HAP-1 (cell line): ENCODE measurements around the gene PATJ.
"Not testable (repeated sequence)": the region's sequence is repeated elsewhere in the genome, so short reads cannot be mapped to it uniquely, and the experiment has no call there.

Source experiments
- DNase-seq, 2 experiments: peaks; one replicate each; pipeline ENCODE4 v3.0.0-alpha.2; 2016 to 2020; ENCODE audit warnings: low spot score in 2 of 2
- H3K27me3 ChIP-seq: fragments of 250-450 bp; sonication (Bioruptor Pico); 2 replicates; pipeline ENCODE4 v1.5.1; 2020; ENCODE audit warnings: low read depth, mild to moderate bottlenecking, moderate library complexity
- H3K36me3 ChIP-seq: fragments of 250-450 bp; sonication (Bioruptor Pico); replicated peaks from 2 replicates; pipeline ENCODE4 v1.5.1; 2020; ENCODE audit warnings: mild to moderate bottlenecking
- H3K4me1 ChIP-seq: fragments of 250-450 bp; sonication (Bioruptor Pico); 2 replicates; pipeline ENCODE4 v1.5.1; 2020; ENCODE audit warnings: mild to moderate bottlenecking
- H3K4me3 ChIP-seq: fragments of 250-450 bp; sonication (Bioruptor Pico); 2 replicates; pipeline ENCODE4 v1.5.1; 2020; ENCODE audit warnings: mild to moderate bottlenecking, moderate library complexity
- H3K9me3 ChIP-seq: fragments of 250-450 bp; sonication (Bioruptor Pico); 2 replicates; pipeline ENCODE4 v1.5.1; 2020; ENCODE audit warnings: mild to moderate bottlenecking, moderate library complexity
- in situ Hi-C: fragments of 300-500 bp; cut with MboI; formaldehyde crosslinking; loops from 3 replicates; pipeline ENCODE4 v1.14.3; 2020; ENCODE audit warnings: low sequenced_read_pairs, inconsistent platforms, mixed read lengths

Gene PATJ

GRCh38 chr1:61966450-61967225 lies 224.4 kb downstream of the PATJ start:
- H3K27me3 ChIP-seq, DNase-seq, H3K36me3 ChIP-seq, H3K9me3 ChIP-seq, in situ Hi-C loops, H3K4me3 ChIP-seq, H3K4me1 ChIP-seq: not testable (repeated sequence)

GRCh38 chr1:61967750-61968149 lies 225.5 kb downstream of the PATJ start:
- Histone ChIP-seq H3K4me3 (no peak overlapping the region), H3K27me3 (no peaks in the 10 kb centered on the region), H3K36me3 (no peaks in the 10 kb centered on the region), H3K4me1 (peaks cover 6% of the 10 kb centered on the region; the same call in 1 of the 2 replicates), H3K9me3 (no peaks in the 10 kb centered on the region)
- in situ Hi-C loops: no loop called here
- DNase-seq: no peak

DNA sequence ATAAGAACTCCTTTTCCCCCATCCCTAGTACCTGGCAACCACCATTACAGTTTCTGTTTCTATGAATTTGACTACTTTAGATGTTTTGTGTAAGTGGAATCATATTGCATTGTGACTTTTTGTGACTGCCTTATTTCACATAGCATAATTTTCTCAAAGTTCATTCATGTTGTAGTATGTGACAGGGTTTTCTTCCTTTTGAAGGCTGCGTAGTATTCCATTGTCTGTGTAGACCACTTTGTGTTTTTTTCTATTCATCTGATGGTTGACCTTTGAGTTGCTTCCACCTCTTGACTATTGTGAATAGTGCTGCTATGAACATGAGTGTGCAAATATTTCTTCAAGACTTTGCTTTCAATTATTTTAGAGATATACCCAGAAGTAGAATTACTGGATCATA lies 226.6 kb downstream of the PATJ start:
- no peak for DNase-seq
- no peak overlapping the region for H3K4me3 ChIP-seq
- H3K4me1 ChIP-seq: peaks cover 6% of the 10 kb centered on the region; the same call in 1 of the 2 replicates
- H3K9me3 ChIP-seq: no peaks in the 10 kb centered on the region
- no peaks in the 10 kb centered on the region for H3K36me3 ChIP-seq
- H3K27me3 ChIP-seq: no peaks in the 10 kb centered on the region
- in situ Hi-C loops: no loop called here

DNA sequence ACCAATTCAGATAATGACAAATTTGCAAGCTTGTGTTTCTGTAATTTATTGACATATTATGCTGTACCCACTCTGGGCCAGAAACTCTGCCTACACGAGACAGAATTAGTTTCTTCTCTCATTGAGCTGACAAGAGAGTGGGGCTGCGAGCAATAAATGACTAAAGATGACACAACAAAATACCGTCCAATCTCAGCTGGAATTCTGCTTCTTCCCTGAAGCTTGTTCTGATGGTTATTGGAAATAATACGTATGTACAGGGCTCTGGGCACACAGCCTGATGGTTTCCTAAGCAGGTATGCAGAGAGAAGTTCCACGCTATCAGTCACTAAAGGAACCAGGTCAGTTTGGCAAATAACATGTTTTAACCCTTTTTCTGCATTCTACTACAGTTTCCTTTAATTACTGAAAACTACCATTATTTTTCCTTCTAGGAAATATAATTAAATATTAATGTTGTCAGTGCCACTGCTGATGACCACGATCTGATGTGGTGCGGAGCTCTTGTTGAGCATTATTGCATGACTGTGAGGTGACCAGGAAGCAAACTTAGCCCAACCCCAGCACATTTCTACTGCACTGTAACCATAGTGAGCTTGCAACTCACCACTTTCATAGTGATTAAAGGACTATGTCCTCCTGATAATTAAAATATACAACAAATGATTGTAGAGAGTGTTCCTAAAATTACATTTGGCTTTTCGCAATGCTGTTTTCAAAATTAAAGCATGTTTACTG lies 231.0 kb downstream of the PATJ start:
- Histone ChIP-seq H3K4me1 (peaks cover under 1% of the 10 kb centered on the region; the same call in 1 of the 2 replicates), H3K27me3 (no peaks in the 10 kb centered on the region), H3K36me3 (no peaks in the 10 kb centered on the region), H3K9me3 (no peaks in the 10 kb centered on the region), H3K4me3 (no peak overlapping the region)
- DNase-seq: no peak
- in situ Hi-C loops: no loop called here

DNA sequence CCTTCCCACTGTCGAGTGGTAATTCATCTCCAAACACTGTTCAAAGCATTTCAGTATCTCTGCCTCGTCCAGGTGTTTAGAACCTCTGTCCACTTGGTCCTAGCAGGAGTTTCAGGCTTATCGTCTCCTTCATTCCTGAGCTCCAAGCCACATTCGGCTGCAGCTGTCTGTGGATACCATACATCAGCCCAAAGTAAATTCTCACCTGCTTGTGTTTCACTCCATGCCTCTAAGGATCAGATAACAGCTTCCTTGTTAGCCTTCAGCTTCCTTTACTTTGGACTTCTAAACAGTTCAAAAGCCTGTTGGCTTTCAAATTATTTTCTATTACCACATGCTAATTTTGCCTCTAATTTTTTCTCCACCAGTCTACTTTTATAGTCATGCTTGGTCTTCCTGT lies 233.4 kb downstream of the PATJ start:
- Histone ChIP-seq H3K4me3 (no peak overlapping the region), H3K9me3 (no peaks in the 10 kb centered on the region), H3K4me1 (peaks cover 12% of the 10 kb centered on the region), H3K36me3 (no peaks in the 10 kb centered on the region), H3K27me3 (no peaks in the 10 kb centered on the region)
- in situ Hi-C loops: no loop called here
- DNase-seq: no peak

DNA sequence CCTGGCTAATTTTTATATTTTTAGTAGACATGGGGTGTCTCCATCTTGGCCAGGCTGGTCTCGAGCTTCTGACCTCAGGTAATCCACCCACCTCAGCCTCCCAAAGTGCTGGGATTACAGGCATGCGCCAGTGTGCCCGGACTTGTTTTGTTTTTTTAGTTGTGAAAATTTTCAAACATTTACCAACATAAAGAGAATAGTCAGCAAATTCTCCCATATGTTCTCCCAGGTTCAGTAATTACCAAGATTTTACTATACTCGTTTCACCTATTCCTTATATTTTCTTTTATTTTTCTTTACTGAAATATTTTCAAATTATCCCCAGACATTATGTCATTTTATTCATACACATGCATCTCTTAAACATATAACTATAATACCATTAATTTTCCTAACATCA lies 234.3 kb downstream of the PATJ start:
- peaks cover 12% of the 10 kb centered on the region for H3K4me1 ChIP-seq
- in situ Hi-C loops: no loop called here

GRCh38 chr1:61978796-61979195 lies 236.5 kb downstream of the PATJ start:
- peak in 1 of 2 experiments; percentile 94 for DNase-seq
- peaks cover 12% of the 10 kb centered on the region for H3K4me1 ChIP-seq
- no peaks in the 10 kb centered on the region for H3K9me3 ChIP-seq
- no peaks in the 10 kb centered on the region for H3K27me3 ChIP-seq
- in situ Hi-C loops: no loop called here
- no peak overlapping the region for H3K4me3 ChIP-seq
- H3K36me3 ChIP-seq: no peaks in the 10 kb centered on the region

More for the DNA sequence above, 234.3 kb downstream of the PATJ start:
- Histone ChIP-seq H3K36me3 (no peaks in the 10 kb centered on the region), H3K9me3 (no peaks in the 10 kb centered on the region), H3K4me3 (no peak overlapping the region), H3K27me3 (no peaks in the 10 kb centered on the region)
- no peak for DNase-seq

DNA sequence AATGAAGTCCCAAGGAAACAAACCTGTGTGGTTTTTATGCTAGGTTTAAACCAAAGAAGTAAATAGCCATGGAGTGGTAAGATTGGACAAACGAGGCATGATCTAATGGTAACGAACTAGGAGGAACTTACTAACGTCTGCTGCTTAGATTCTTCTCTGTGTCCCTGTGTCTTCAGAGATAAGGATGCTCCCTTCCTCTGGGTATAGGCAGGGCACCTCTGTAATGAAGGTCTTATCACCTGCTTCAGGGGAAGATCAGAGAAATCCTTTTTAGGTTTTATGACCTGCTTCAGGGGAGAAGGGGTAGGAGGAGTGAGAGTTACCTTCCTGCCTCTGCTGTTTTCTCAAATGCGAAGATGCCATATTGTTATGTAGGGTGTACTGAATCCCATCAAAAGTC lies 237.4 kb downstream of the PATJ start:
- Histone ChIP-seq H3K9me3 (no peaks in the 10 kb centered on the region), H3K36me3 (no peaks in the 10 kb centered on the region), H3K4me1 (peaks cover 12% of the 10 kb centered on the region), H3K27me3 (no peaks in the 10 kb centered on the region), H3K4me3 (no peak overlapping the region)
- DNase-seq: no peak
- in situ Hi-C loops: no loop called here

DNA sequence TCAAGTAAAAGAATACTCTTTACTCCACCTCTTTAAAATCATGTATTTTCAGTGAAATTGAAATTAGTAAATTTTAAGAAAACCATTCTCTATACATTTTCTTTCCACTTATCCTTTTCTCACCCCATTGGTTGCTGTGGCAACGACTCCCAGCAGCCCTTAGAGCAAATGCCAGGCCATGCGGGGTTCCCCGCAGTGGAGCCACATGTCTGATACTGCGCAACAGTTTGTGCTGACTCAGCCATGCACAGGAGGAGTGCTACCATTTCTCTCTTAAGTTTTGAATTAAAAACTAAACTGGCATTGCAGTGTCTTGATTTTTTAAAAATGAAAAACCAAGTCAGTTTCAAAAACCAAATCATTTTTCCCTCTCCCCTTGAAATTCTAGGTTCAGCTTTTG lies 238.3 kb downstream of the PATJ start:
- no peaks in the 10 kb centered on the region for H3K27me3 ChIP-seq
- no peak overlapping the region for H3K4me3 ChIP-seq
- in situ Hi-C loops: no loop called here
- no peaks in the 10 kb centered on the region for H3K9me3 ChIP-seq
- H3K36me3 ChIP-seq: no peaks in the 10 kb centered on the region
- H3K4me1 ChIP-seq: peaks cover 12% of the 10 kb centered on the region
- DNase-seq: no peak

DNA sequence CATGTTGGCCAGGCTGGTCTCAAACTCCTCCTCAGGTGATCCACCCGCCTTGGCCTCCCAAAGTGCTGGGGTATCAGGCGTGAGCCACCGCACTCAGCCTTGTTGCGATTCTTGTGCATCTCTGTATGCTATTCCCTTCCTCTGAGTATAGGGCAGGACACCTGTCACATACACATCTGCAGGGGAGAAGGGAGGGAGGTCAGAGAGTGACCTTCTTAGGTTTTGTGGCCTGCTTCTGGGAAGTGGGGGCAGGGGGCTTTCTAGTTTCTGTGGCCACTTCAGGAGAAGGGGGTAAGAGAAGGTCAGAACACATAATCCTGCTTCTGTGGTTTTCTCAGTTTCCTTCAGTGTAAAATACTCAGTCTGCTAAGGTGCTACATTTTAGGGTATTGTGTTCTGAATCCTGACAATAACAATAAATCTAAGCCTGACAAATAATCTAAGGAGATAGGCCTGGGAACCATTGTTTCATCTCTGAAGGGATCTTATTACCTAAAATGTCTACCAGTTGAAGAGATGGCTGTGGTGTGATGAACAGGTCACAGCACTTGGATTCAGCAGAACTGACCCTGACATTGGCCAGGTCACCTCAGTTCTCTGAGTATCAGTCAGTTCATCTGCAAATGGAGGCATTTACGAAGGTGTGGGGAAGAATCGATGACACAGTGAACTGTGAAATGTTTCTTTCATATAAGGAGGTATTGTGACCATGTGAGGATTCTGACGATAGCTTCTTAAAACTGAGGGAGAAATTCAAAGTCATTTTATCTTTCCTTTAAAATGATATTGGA lies 239.8 kb downstream of the PATJ start:
- DNase-seq: no peak
- Histone ChIP-seq H3K27me3 (no peaks in the 10 kb centered on the region), H3K9me3 (no peaks in the 10 kb centered on the region), H3K4me3 (no peak overlapping the region), H3K4me1 (peaks cover 12% of the 10 kb centered on the region), H3K36me3 (no peaks in the 10 kb centered on the region)
- in situ Hi-C loops: no loop called here

DNA sequence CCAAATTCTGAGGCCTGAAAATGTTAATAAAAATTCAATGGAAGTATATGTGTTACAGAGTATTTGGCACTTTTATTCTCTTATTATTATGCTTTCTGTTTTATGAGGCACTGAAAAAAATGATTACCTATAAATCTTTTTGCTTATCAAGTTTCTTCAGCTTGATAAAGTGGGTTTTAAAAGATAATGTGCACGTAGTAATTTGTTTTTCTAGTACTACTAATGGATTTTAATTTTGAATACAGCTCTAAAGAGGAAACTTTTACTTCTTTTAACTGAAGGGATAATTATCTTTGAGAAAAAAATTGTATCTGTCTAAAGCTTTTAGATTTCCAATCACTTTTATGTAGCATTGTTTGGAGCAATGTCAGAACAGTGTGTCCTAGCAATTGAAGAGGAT lies 241.0 kb downstream of the PATJ start:
- in situ Hi-C loops: no loop called here
- H3K4me3 ChIP-seq: no peak overlapping the region
- no peaks in the 10 kb centered on the region for H3K27me3 ChIP-seq
- no peaks in the 10 kb centered on the region for H3K36me3 ChIP-seq
- DNase-seq: no peak
- no peaks in the 10 kb centered on the region for H3K9me3 ChIP-seq
- peaks cover 11% of the 10 kb centered on the region for H3K4me1 ChIP-seq

DNA sequence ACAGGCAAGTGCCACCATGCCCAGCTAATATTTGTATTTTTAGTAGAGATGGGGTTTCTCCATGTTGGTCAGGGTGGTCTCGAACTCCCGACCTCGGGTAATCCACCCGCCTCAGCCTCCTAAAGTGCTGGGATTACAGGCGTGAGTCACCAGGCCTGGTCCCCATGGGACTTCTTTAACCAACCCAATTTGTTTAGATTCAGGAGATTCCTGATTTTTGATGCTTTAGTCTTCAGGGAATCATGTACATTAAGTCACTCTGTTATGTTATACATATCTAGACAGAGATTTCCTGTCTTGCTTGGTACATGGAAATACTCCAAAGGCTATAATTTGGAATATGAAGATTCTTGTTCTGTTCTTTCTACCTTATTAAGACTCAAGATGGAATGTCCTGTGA lies 250.0 kb downstream of the PATJ start:
- no peak overlapping the region for H3K4me3 ChIP-seq
- H3K27me3 ChIP-seq: no peaks in the 10 kb centered on the region
- no peak for DNase-seq
- no peaks in the 10 kb centered on the region for H3K9me3 ChIP-seq
- H3K4me1 ChIP-seq: no peaks in the 10 kb centered on the region
- H3K36me3 ChIP-seq: no peaks in the 10 kb centered on the region
- in situ Hi-C loops: no loop called here

GRCh38 chr1:61993331-61993961 lies 251.2 kb downstream of the PATJ start:
- H3K36me3 ChIP-seq: no peaks in the 10 kb centered on the region
- DNase-seq: no peak
- H3K4me3 ChIP-seq: no peak overlapping the region
- no peaks in the 10 kb centered on the region for H3K9me3 ChIP-seq
- H3K27me3 ChIP-seq: no peaks in the 10 kb centered on the region
- H3K4me1 ChIP-seq: no peaks in the 10 kb centered on the region
- in situ Hi-C loops: no loop called here
